SU-DHL-6 (cell line): Measurements from ENCODE around the gene PAQR4.

Experiments
- H2AFZ ChIP-seq: fragments of 200-600 bp; sonication (generic); 2 replicates; pipeline ENCODE4 v1.6.1; 2014; ENCODE audit warnings: low read depth, mild to moderate bottlenecking, moderate library complexity, mixed read lengths, antibody characterized with exemption, low read length; ENCODE audit not compliant: severe bottlenecking
- H3F3A ChIP-seq: fragments of 200-600 bp; shearing (Covaris generic); 2 replicates; pipeline ENCODE4 v1.6.0; 2016; ENCODE audit warnings: antibody characterized with exemption, mild to moderate bottlenecking; ENCODE audit not compliant: insufficient read depth
- H3K27ac ChIP-seq: fragments of 200-600 bp; sonication (generic); 2 replicates; pipeline ENCODE4 v1.5.1; 2016; ENCODE audit warnings: low read depth, mild to moderate bottlenecking, low read length, moderate library complexity, mixed read lengths
- H3K27me3 ChIP-seq: fragments of 200-600 bp; sonication (generic), shearing (Covaris generic); 2 replicates; pipeline ENCODE4 v1.6.0; 2014; ENCODE audit warnings: mild to moderate bottlenecking, low read length
- H3K36me3 ChIP-seq: fragments of 200-600 bp; sonication (generic); 2 replicates; pipeline ENCODE4 v1.6.1; 2014; ENCODE audit warnings: mild to moderate bottlenecking, low read length, mixed read lengths
- H3K4me2 ChIP-seq: fragments of 300-600, 200-600 bp; shearing (Covaris generic), sonication (generic); 2 replicates; pipeline ENCODE4 v1.6.0; 2014; ENCODE audit warnings: low read length, low read depth, mild to moderate bottlenecking; ENCODE audit not compliant: poor library complexity, severe bottlenecking
- H3K4me3 ChIP-seq: fragments of 200-600 bp; sonication (generic); 2 replicates; pipeline ENCODE4 v1.5.1; 2014; ENCODE audit warnings: antibody characterized with exemption, low read length, mild to moderate bottlenecking, mixed read lengths; ENCODE audit not compliant: insufficient read depth, poor library complexity, severe bottlenecking
- H3K79me2 ChIP-seq: fragments of 200-600 bp; sonication (generic); 2 replicates; pipeline ENCODE4 v1.6.1; 2014; ENCODE audit warnings: mild to moderate bottlenecking, low read length, moderate library complexity; ENCODE audit not compliant: insufficient read depth
- H3K9ac ChIP-seq: fragments of 200-600 bp; sonication (generic); 2 replicates; pipeline ENCODE4 v1.7.0; 2014; ENCODE audit warnings: mild to moderate bottlenecking, low read length
- H3K9me2 ChIP-seq: fragments of 200-600 bp; sonication (generic); replicated peaks from 2 replicates; pipeline ENCODE4 v1.6.1; 2014; ENCODE audit warnings: low read length; ENCODE audit not compliant: insufficient read depth
- H3K9me3 ChIP-seq: fragments of 200-600 bp; sonication (generic); 2 replicates; pipeline ENCODE4 v1.6.1; 2014; ENCODE audit warnings: low read length, mixed read lengths; ENCODE audit not compliant: insufficient read depth
- H4K20me1 ChIP-seq: fragments of 200-600 bp; sonication (generic); 2 replicates; pipeline ENCODE4 v1.6.1; 2014; ENCODE audit warnings: low read depth, mild to moderate bottlenecking, antibody characterized with exemption, low read length, moderate library complexity, mixed read lengths
- CTCF ChIP-seq: fragments of 200-600 bp; sonication (generic); IDR thresholded peaks from one replicate; pipeline ENCODE4 v1.5.1; 2017; ENCODE audit warnings: antibody characterized with exemption, mild to moderate bottlenecking, low read length, moderate library complexity; ENCODE audit not compliant: insufficient read depth, poor library complexity, severe bottlenecking
- EZH2phosphoT487 ChIP-seq: fragments of 200-600 bp; sonication (generic), shearing (Covaris generic); conservative IDR thresholded peaks from 2 replicates; pipeline ENCODE4 v1.6.1; 2018; ENCODE audit warnings: mild to moderate bottlenecking, antibody characterized with exemption, low read length, moderate library complexity, mixed read lengths

Gene PAQR4

GRCh38 chr16:2964475-2965336 is 4.4 kb upstream of the PAQR4 start:
- Histone ChIP-seq H3K9me3 (no peaks in the 10 kb centered on the region), H3K27me3 (no peaks in the 10 kb centered on the region), H2AFZ (peak overlapping the region; percentile 1), H3K27ac (peak overlapping the region; percentile 94), H4K20me1 (no peaks in the 10 kb centered on the region), H3K79me2 (peaks cover 3% of the 10 kb centered on the region), H3K4me3 (peak overlapping the region; percentile 67), H3K36me3 (no peaks in the 10 kb centered on the region), H3F3A (peaks cover 41% of the 10 kb centered on the region), H3K4me2 (peak overlapping the region; percentile 77), H3K9ac (peak overlapping the region; percentile 72), H3K9me2 (no peaks in the 10 kb centered on the region)
- TF ChIP-seq EZH2phosphoT487, result no peak
- TF ChIP-seq CTCF, result no peak

- H4K20me1 ChIP-seq, result no peaks in the 10 kb centered on the region; the same call in 1 of the 2 replicates
- H3K36me3 ChIP-seq, result no peaks in the 10 kb centered on the region
- H3K79me2 ChIP-seq, result peaks cover 18% of the 10 kb centered on the region
- peak overlapping the region; percentile 77 for H3K27ac ChIP-seq
- H3K9me3 ChIP-seq, result no peaks in the 10 kb centered on the region
- H3F3A ChIP-seq, result peaks cover 50% of the 10 kb centered on the region
- H3K4me3 ChIP-seq, result no peak overlapping the region
- peak overlapping the region; percentile 77 for H3K4me2 ChIP-seq
- TF ChIP-seq EZH2phosphoT487, result no peak
- TF ChIP-seq CTCF, result no peak
- peak overlapping the region; percentile 72; the same call in 1 of the 2 replicates for H3K9ac ChIP-seq
- H3K9me2 ChIP-seq, result no peaks in the 10 kb centered on the region
- no peaks in the 10 kb centered on the region for H3K27me3 ChIP-seq
- no peak overlapping the region for H2AFZ ChIP-seq
Observed at GRCh38 chr16:2966043-2966807, 2.9 kb upstream of the PAQR4 start.

- Histone ChIP-seq H3K27ac (no peak overlapping the region), H3K9me3 (no peaks in the 10 kb centered on the region), H3K79me2 (peaks cover 22% of the 10 kb centered on the region), H3K9ac (no peak overlapping the region), H2AFZ (no peak overlapping the region), H3K4me2 (no peak overlapping the region), H3K27me3 (no peaks in the 10 kb centered on the region), H4K20me1 (no peaks in the 10 kb centered on the region; the same call in 1 of the 2 replicates), H3K9me2 (no peaks in the 10 kb centered on the region), H3F3A (peaks cover 54% of the 10 kb centered on the region), H3K36me3 (no peaks in the 10 kb centered on the region), H3K4me3 (no peak overlapping the region)
- TF ChIP-seq CTCF (no peak), EZH2phosphoT487 (no peak)
Observed at GRCh38 chr16:2966808-2967191, 2.3 kb upstream of the PAQR4 start.
